ENCODE results near the gene CYP2A6.

GRCh38 chr19:40805258-40805868 is 44.9 kb downstream of the CYP2A6 start:
- no peak for TF ChIP-seq EZH2 (IDR thresholded peaks at IDR 0.05)
- TF ChIP-seq POLR2AphosphoS5 (IDR thresholded peaks at IDR 0.05; ENCODE audit: borderline replicate concordance, low read depth, low read length): no peak; the same call in 1 of the 2 replicates
- TF ChIP-seq FOXP2 (optimal IDR thresholded peaks at IDR 0.05; ENCODE audit: control extremely low read depth, extremely low read length, insufficient read depth): no peak
